Retinal pigment epithelial cell (primary cell): ENCODE data around the gene PTPA.

Experiments
- DNase-seq: peaks from one replicate; pipeline ENCODE4 v3.0.0-alpha.2; 2010; ENCODE audit warnings: low read depth
- H3K4me3 ChIP-seq: 2 replicates; pipeline ENCODE4 v1.5.1; 2011; ENCODE audit warnings: mild to moderate bottlenecking, low read length, control low read depth, moderate library complexity
- TF ChIP-seq, protein P1 (sequence below): conservative IDR thresholded peaks from 2 replicates; pipeline ENCODE4 v1.5.1; 2011; ENCODE audit warnings: low read depth, low read length, control low read depth, inconsistent platforms

The PTPA gene

GRCh38 chr9:129138476-129139232 lies 27.4 kb downstream of the PTPA start:
- no peak overlapping the region for H3K4me3 ChIP-seq
- TF ChIP-seq, protein P1, sequence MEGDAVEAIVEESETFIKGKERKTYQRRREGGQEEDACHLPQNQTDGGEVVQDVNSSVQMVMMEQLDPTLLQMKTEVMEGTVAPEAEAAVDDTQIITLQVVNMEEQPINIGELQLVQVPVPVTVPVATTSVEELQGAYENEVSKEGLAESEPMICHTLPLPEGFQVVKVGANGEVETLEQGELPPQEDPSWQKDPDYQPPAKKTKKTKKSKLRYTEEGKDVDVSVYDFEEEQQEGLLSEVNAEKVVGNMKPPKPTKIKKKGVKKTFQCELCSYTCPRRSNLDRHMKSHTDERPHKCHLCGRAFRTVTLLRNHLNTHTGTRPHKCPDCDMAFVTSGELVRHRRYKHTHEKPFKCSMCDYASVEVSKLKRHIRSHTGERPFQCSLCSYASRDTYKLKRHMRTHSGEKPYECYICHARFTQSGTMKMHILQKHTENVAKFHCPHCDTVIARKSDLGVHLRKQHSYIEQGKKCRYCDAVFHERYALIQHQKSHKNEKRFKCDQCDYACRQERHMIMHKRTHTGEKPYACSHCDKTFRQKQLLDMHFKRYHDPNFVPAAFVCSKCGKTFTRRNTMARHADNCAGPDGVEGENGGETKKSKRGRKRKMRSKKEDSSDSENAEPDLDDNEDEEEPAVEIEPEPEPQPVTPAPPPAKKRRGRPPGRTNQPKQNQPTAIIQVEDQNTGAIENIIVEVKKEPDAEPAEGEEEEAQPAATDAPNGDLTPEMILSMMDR, result no peak

GRCh38 chr9:129139233-129139992 lies 28.2 kb downstream of the PTPA start:
- DNase-seq, result no peak
- TF ChIP-seq, protein P1, result peak; percentile 82

More at GRCh38 chr9:129138476-129139232, 27.4 kb downstream of the PTPA start:
- DNase-seq, result no peak

DNA sequence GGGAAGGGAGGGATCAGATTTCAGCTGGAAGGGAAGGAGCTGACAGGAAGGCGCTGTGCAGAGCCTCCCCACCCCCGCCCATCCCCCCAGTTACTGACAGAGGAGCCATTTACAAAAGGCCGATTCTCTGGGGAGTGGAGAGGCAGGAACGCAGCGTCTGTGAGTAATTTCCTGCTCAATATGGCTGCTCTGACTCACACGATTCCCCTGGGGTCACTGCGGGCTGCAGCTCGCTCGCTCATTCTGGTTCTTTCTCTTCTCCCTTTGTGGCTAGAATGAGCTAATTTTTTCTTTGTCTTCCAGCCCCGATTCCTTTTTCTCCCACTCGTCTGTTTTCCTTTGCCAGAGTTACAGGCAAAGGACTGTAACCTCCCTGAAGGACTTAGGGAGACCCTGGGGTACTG lies 28.8 kb downstream of the PTPA start:
- TF ChIP-seq, protein P1, result no peak
- H3K4me3 ChIP-seq, result peak overlapping the region; percentile 39
- DNase-seq, result peak; percentile 95

More at GRCh38 chr9:129139233-129139992, 28.2 kb downstream of the PTPA start:
- H3K4me3 ChIP-seq, result peak overlapping the region; percentile 26

GRCh38 chr9:129140397-129141065 lies 29.3 kb downstream of the PTPA start:
- TF ChIP-seq, protein P1, result no peak
- no peak for DNase-seq
- peak overlapping the region; percentile 39 for H3K4me3 ChIP-seq

DNA sequence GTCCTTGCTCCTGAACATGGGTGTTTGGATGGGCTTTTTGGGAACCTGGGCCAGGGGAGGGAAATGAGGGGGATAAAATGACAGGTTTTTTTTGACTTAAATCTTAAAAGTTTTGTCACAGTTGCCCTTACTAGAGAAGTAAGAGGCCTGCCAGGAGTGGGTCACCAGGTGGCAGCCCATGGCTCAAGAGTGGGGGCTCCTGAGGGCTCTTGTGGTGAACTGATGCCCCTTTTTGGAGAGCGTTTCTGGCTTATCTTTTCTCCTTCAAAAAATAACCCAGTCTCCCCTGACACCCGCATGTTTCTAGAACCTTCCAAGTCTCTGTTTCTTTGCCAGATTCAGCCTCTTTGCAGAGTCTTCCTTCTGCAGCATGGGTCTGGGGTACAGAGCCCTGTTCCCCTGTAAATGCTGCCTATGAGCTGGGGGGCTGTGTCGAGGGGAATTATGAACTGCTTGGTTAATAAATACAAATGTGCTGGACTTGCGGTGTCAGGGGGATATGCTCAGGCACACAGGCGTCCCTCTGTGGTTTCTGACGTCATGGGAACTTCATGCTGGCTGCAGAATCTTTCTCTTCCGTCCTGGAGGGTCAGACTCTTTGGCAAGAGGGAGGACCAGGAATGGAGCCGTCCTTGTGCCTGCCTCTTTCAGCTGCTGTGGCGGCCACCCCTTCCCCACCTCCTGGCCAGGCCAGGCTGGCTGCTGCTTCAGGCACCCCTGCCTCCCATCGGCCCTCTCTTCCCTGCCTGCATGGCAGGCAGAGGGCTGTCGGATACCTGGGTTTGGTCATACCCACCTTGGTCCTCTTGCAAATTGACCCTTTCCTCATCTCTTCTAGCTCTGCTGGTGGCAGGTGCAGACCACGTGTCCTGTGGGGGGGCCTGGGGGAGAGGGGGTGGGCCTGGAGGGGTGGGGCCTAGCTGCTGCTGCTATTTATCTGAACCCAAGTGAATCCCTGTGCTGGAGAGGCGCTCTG lies 30.1 kb downstream of the PTPA start:
- DNase-seq, result peak; percentile 75
- peak overlapping the region; percentile 20 for H3K4me3 ChIP-seq
- TF ChIP-seq, protein P1, result no peak
